HEK293T (cell line): ENCODE measurements around the gene C1QTNF6.
"Not testable (repeated sequence)": the region's sequence is repeated elsewhere in the genome, so short reads cannot be mapped to it uniquely, and the experiment has no call there.

Source experiments
- BHLHE40 ChIP-seq: fragments of 450-650 bp; IDR thresholded peaks from 2 replicates; pipeline ENCODE4 v1.6.1; 2016; ENCODE audit warnings: mild to moderate bottlenecking, moderate library complexity, borderline replicate concordance
- FOXK2 ChIP-seq: fragments of 450-650 bp; IDR thresholded peaks from 2 replicates; pipeline ENCODE4 v1.6.1; 2016; ENCODE audit warnings: mild to moderate bottlenecking
- PKNOX1 ChIP-seq: fragments of 450-650 bp; IDR thresholded peaks from 2 replicates; pipeline ENCODE4 v1.6.1; 2016
- SP1 ChIP-seq: fragments of 450-650 bp; IDR thresholded peaks from 2 replicates; pipeline ENCODE4 v1.6.1; 2017

- not testable (repeated sequence) for TF ChIP-seq FOXK2, SP1, BHLHE40, PKNOX1
Measured at GRCh38 chr22:37233371-37233750, 45.3 kb upstream of the C1QTNF6 start.
